ENCODE results near the gene GGTA1. TPM values are rescaled to one million over a fixed set of nuclear protein-coding genes. Genes with fewer than 3 reads are reported as not detected.

Gene GGTA1
- total RNA-seq, 1 donor from 2014 or later: 14.0 TPM

- TF ChIP-seq CTCF (IDR thresholded peaks at IDR 0.05): no peak
- no peaks in the 10 kb centered on the region for H3K36me3 ChIP-seq
- H3K4me1 ChIP-seq: peaks cover 33% of the 10 kb centered on the region
- DNase-seq (no peak), ATAC-seq (no peak)
- intact Hi-C loops (cut with DNase I): no loop called here
- no peak overlapping the region for H3K27ac ChIP-seq
- H3K27me3 ChIP-seq (ENCODE audit: low read depth): no peaks in the 10 kb centered on the region
- no peaks in the 10 kb centered on the region for H3K9me3 ChIP-seq
- H3K4me3 ChIP-seq: no peak overlapping the region
Observed at GRCh38 chr9:121483049-121483448, 16.6 kb downstream of the GGTA1 start.

GRCh38 chr9:121478816-121479676 lies 20.6 kb downstream of the GGTA1 start:
- no peak for DNase-seq
- intact Hi-C loops (cut with DNase I): no loop called here
- H3K4me3 ChIP-seq: no peak overlapping the region
- no peak overlapping the region for H3K27ac ChIP-seq
- no peak for TF ChIP-seq CTCF (IDR thresholded peaks at IDR 0.05)
- H3K9me3 ChIP-seq: no peaks in the 10 kb centered on the region
- ATAC-seq: no peak
- H3K27me3 ChIP-seq (ENCODE audit: low read depth): no peaks in the 10 kb centered on the region
- H3K4me1 ChIP-seq: peaks cover 9% of the 10 kb centered on the region
- H3K36me3 ChIP-seq: no peaks in the 10 kb centered on the region

GRCh38 chr9:121476156-121476555 lies 23.5 kb downstream of the GGTA1 start:
- ATAC-seq (no peak), DNase-seq (no peak)
- Histone ChIP-seq H3K4me1 (no peaks in the 10 kb centered on the region), H3K9me3 (no peaks in the 10 kb centered on the region), H3K27me3 (ENCODE audit: low read depth) (no peaks in the 10 kb centered on the region), H3K4me3 (no peak overlapping the region), H3K27ac (no peak overlapping the region), H3K36me3 (no peaks in the 10 kb centered on the region)
- TF ChIP-seq CTCF (IDR thresholded peaks at IDR 0.05): no peak
- intact Hi-C loops (cut with DNase I): no loop called here

- no peaks in the 10 kb centered on the region for H3K27me3 ChIP-seq (ENCODE audit: low read depth)
- no peak overlapping the region for H3K27ac ChIP-seq
- H3K4me3 ChIP-seq: no peak overlapping the region
- DNase-seq (no peak), ATAC-seq (peak in 1 of 2 donors; percentile 63)
- intact Hi-C loops (cut with DNase I): no loop called here
- H3K36me3 ChIP-seq: no peaks in the 10 kb centered on the region
- no peaks in the 10 kb centered on the region for H3K4me1 ChIP-seq
- H3K9me3 ChIP-seq: no peaks in the 10 kb centered on the region
- TF ChIP-seq CTCF (IDR thresholded peaks at IDR 0.05): no peak
Observed at GRCh38 chr9:121474231-121474947, 25.3 kb downstream of the GGTA1 start.

GRCh38 chr9:121473229-121473628 lies 26.4 kb downstream of the GGTA1 start:
- H3K27me3 ChIP-seq (ENCODE audit: low read depth): no peaks in the 10 kb centered on the region
- H3K36me3 ChIP-seq: no peaks in the 10 kb centered on the region
- no peak overlapping the region for H3K4me3 ChIP-seq
- no peak for TF ChIP-seq CTCF (IDR thresholded peaks at IDR 0.05)
- no peaks in the 10 kb centered on the region for H3K9me3 ChIP-seq
- intact Hi-C loops (cut with DNase I): no loop called here
- H3K4me1 ChIP-seq: no peaks in the 10 kb centered on the region
- no peak for ATAC-seq
- DNase-seq: no peak
- no peak overlapping the region for H3K27ac ChIP-seq

Measured in lower lobe of right lung (tissue), 2 donors.